Duodenal mucosa (tissue), 2 donors: ENCODE measurements around the gene PTPRN2.

Experiments
- H3K27ac ChIP-seq: one replicate; pipeline ENCODE4 v1.7.0; 2013; ENCODE audit warnings: low read depth, low read length
- H3K27me3 ChIP-seq, 2 donors: one replicate each; pipeline ENCODE4 v1.7.0; 2013; ENCODE audit warnings: low read length in 2 of 2, control low read depth in 1 of 2; ENCODE audit not compliant: insufficient read depth in 2 of 2, control insufficient read depth in 1 of 2
- H3K36me3 ChIP-seq, 2 donors: one replicate each; pipeline ENCODE4 v1.7.0; 2013; ENCODE audit warnings: low read length in 2 of 2, control low read depth in 1 of 2; ENCODE audit not compliant: insufficient read depth in 2 of 2, control insufficient read depth in 1 of 2
- H3K4me1 ChIP-seq, 2 donors: one replicate each; pipeline ENCODE4 v1.7.0; 2013; ENCODE audit warnings: low read length in 2 of 2, control low read depth in 1 of 2; ENCODE audit not compliant: insufficient read depth in 2 of 2, control insufficient read depth in 1 of 2
- H3K4me3 ChIP-seq, 2 donors: one replicate each; pipeline ENCODE4 v1.7.0; 2013; ENCODE audit warnings: low read length in 2 of 2, low read depth in 1 of 2
- H3K9ac ChIP-seq, 2 donors: one replicate each; pipeline ENCODE4 v1.7.0; 2013; ENCODE audit warnings: low read length in 2 of 2, low read depth in 1 of 2
- H3K9me3 ChIP-seq, 2 donors: one replicate each; pipeline ENCODE4 v1.7.0; 2013; ENCODE audit warnings: low read length in 2 of 2, control low read depth in 1 of 2; ENCODE audit not compliant: control insufficient read depth in 1 of 2

PTPRN2 gene

GRCh38 chr7:157514746-157515145 lies 1072.9 kb downstream of the PTPRN2 start:
- H3K9ac ChIP-seq, result no peak overlapping the region
- no peaks in the 10 kb centered on the region for H3K36me3 ChIP-seq
- no peak overlapping the region for H3K27ac ChIP-seq
- no peaks in the 10 kb centered on the region for H3K9me3 ChIP-seq
- no peaks in the 10 kb centered on the region for H3K27me3 ChIP-seq
- H3K4me1 ChIP-seq, result no peaks in the 10 kb centered on the region
- no peak overlapping the region for H3K4me3 ChIP-seq

GRCh38 chr7:157514306-157514705 lies 1073.3 kb downstream of the PTPRN2 start:
- Histone ChIP-seq H3K27me3 (no peaks in the 10 kb centered on the region), H3K4me3 (no peak overlapping the region), H3K4me1 (no peaks in the 10 kb centered on the region), H3K27ac (no peak overlapping the region), H3K9me3 (no peaks in the 10 kb centered on the region), H3K36me3 (no peaks in the 10 kb centered on the region), H3K9ac (no peak overlapping the region)

GRCh38 chr7:157513682-157514081 lies 1073.9 kb downstream of the PTPRN2 start:
- Histone ChIP-seq H3K27me3 (no peaks in the 10 kb centered on the region), H3K36me3 (no peaks in the 10 kb centered on the region), H3K4me3 (no peak overlapping the region), H3K27ac (no peak overlapping the region), H3K9me3 (no peaks in the 10 kb centered on the region), H3K4me1 (no peaks in the 10 kb centered on the region), H3K9ac (no peak overlapping the region)

- Histone ChIP-seq H3K9me3 (no peaks in the 10 kb centered on the region), H3K36me3 (no peaks in the 10 kb centered on the region), H3K27ac (no peak overlapping the region), H3K27me3 (no peaks in the 10 kb centered on the region), H3K9ac (no peak overlapping the region), H3K4me3 (no peak overlapping the region), H3K4me1 (no peaks in the 10 kb centered on the region)
These were observed 1074.4 kb downstream of the PTPRN2 start for GRCh38 chr7:157513162-157513621.

DNA sequence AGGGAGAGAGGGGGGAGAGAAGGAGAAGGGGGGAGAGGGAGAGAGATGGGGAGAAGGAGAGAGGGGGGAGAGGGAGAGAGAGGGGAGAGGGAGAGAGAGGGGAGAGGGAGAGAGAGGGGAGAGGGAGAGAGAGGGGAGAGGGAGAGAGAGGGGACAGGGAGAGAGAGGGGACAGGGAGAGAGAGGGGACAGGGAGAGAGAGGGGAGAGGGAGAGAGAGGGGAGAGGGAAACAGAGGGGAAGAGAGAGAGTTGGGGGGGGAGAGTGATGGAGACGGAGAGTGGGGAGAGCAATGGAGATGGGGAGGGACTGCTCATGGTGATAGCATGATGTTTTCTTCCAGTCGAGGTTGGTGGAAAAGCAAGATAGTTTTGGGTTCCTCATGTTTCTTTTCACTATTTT lies 1078.4 kb downstream of the PTPRN2 start:
- peaks cover 0 to 8% of the 10 kb centered on the region in 2 donors for H3K9me3 ChIP-seq
- H3K9ac ChIP-seq, result no peak overlapping the region

GRCh38 chr7:157508477-157508881 lies 1079.1 kb downstream of the PTPRN2 start:
- Histone ChIP-seq H3K27me3 (no peaks in the 10 kb centered on the region), H3K4me3 (no peak overlapping the region), H3K4me1 (no peaks in the 10 kb centered on the region), H3K27ac (no peak overlapping the region), H3K9ac (no peak overlapping the region), H3K36me3 (no peaks in the 10 kb centered on the region), H3K9me3 (peaks cover 0 to 8% of the 10 kb centered on the region in 2 donors)

More for the DNA sequence above, 1078.4 kb downstream of the PTPRN2 start:
- Histone ChIP-seq H3K36me3 (no peaks in the 10 kb centered on the region), H3K27ac (no peak overlapping the region), H3K27me3 (no peaks in the 10 kb centered on the region), H3K4me3 (no peak overlapping the region), H3K4me1 (no peaks in the 10 kb centered on the region)

DNA sequence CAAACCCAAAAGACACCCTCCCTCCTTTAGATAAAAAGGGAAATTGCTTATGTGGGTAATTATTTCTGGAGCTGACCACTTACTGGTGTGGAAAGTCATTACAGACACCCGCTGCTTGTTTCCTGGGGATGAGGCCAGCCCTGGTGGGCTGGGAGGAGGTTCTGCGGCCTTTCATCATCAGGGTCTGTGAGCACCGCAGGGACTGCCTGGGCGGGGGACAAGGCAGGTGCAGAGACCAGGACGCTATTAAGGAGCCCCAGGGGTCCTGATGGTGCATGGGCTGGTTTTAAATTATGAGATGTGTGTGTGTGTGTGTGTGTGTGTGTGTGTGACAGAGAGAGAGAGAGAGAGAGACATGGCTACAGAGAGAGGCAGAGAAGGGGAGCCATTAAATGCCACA lies 1079.6 kb downstream of the PTPRN2 start:
- Histone ChIP-seq H3K4me3 (no peak overlapping the region), H3K4me1 (no peaks in the 10 kb centered on the region), H3K9ac (no peak overlapping the region), H3K27ac (no peak overlapping the region), H3K27me3 (no peaks in the 10 kb centered on the region), H3K9me3 (peaks cover 0 to 8% of the 10 kb centered on the region in 2 donors), H3K36me3 (no peaks in the 10 kb centered on the region)

DNA sequence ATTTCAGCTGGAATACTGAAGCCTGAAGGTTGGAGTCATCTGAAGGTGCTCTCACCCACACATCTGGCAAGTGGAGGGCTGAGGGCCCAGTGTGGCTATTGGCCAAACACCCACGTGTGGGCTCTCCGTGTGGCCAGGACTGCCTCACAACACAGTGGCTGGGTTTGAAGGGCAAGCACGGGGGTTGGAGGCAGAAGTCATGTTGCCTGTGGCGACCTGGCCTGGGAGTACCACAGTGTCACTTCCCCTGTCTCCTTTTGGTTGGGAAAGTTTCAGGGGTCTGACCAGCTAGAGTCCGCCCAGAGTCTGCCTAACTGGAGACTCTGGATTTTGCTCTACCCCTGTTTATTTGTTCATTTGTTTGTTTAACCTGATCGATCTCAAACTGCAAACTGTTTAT lies 1081.4 kb downstream of the PTPRN2 start:
- no peaks in the 10 kb centered on the region for H3K4me1 ChIP-seq
- H3K36me3 ChIP-seq, result no peaks in the 10 kb centered on the region
- peaks cover 0 to 8% of the 10 kb centered on the region in 2 donors for H3K9me3 ChIP-seq
- H3K9ac ChIP-seq, result no peak overlapping the region
- H3K27ac ChIP-seq, result no peak overlapping the region
- no peak overlapping the region for H3K4me3 ChIP-seq
- no peaks in the 10 kb centered on the region for H3K27me3 ChIP-seq

DNA sequence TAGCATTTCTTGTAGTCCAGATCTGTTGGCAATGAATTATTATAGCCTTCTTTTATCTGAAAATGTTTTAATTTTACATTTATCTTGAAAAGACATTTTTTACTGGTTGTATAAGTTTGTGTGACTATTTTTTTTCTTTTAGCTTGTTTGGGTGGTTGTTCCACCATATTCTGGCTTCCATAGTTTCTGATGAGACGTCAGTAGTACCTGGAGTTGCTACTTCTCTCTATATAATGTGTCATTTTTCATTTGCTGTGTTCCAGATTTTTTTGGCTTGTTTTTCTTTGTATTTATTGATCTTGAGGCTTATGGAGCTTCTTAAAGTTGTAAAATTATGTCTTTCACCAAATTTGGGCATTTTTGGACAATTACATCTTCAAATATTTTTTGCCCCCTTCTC lies 1082.0 kb downstream of the PTPRN2 start:
- Histone ChIP-seq H3K4me3 (no peak overlapping the region), H3K9me3 (peaks cover 0 to 8% of the 10 kb centered on the region in 2 donors), H3K27me3 (no peaks in the 10 kb centered on the region), H3K36me3 (no peaks in the 10 kb centered on the region), H3K9ac (no peak overlapping the region), H3K27ac (no peak overlapping the region), H3K4me1 (no peaks in the 10 kb centered on the region)

DNA sequence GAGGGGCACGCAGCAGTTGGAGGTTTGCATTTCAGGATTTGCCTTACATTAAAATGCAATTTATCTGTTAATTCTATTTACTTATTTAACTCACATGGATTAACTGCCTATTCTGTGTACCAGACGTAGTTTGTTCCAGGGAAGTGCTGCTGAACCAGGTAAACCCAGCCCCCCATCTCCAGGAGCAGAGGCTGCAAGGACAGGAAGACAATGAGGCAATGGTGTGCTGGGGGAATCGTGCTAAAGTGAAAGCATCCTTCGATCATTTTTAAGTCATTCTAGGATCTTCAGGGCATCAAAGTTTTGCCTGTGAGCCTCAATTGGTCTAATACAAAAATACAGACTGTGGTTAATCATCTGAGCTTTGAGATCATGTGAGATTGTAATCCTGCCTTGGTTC lies 1084.4 kb downstream of the PTPRN2 start:
- no peaks in the 10 kb centered on the region for H3K36me3 ChIP-seq
- H3K9ac ChIP-seq, result no peak overlapping the region
- H3K4me1 ChIP-seq, result no peaks in the 10 kb centered on the region
- H3K9me3 ChIP-seq, result peaks cover 0 to 8% of the 10 kb centered on the region in 2 donors
- H3K4me3 ChIP-seq, result no peak overlapping the region
- no peak overlapping the region for H3K27ac ChIP-seq
- H3K27me3 ChIP-seq, result no peaks in the 10 kb centered on the region

DNA sequence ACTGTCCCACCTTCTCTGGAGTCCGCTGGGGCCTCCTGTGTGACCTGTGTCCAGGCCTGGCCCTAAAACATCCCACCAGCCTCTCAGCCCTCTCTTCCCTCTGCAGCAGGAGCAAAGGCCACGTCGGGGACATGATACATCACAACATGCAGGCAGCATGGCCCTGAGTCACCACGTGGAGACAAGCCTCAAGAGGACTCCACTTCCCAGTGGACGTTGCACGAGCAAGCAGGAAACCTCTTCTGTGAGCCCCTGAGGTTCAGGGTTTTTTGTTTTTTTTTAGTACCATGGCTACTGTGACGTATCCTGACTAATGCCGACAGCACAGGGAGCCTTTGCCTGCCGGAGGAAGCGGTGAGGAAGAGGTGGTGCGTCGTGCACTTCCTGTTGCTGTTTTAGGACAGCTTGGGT lies 1084.9 kb downstream of the PTPRN2 start:
- H3K9ac ChIP-seq, result no peak overlapping the region
- H3K27me3 ChIP-seq, result no peaks in the 10 kb centered on the region
- no peaks in the 10 kb centered on the region for H3K36me3 ChIP-seq
- H3K4me1 ChIP-seq, result no peaks in the 10 kb centered on the region
- peaks cover 0 to 8% of the 10 kb centered on the region in 2 donors for H3K9me3 ChIP-seq
- H3K27ac ChIP-seq, result no peak overlapping the region
- no peak overlapping the region for H3K4me3 ChIP-seq
